Upper lobe of left lung (tissue), 4 donors: ENCODE data around the gene HEPN1.

ENCODE experiments used
- CTCF ChIP-seq, 6 experiments: fragments of 450-650 bp in 4 of 6; fragments of 200-600 bp in 2 of 6; sonication (generic) in 2 of 6; IDR thresholded peaks; one replicate each; pipeline ENCODE4 v1.5.1; 2016 to 2019; ENCODE audit warnings: antibody characterized with exemption in 6 of 6
- EP300 ChIP-seq, 4 donors: sonication (generic); formaldehyde crosslinking; IDR thresholded peaks; one replicate each; pipeline ENCODE4 v1.5.1; 2017; ENCODE audit warnings: antibody characterized with exemption in 4 of 4, control low read depth in 2 of 4
- POLR2A ChIP-seq, 4 donors: fragments of 450-650 bp; IDR thresholded peaks; one replicate each; pipeline ENCODE4 v1.5.1; 2016 to 2017; ENCODE audit warnings: antibody characterized with exemption in 4 of 4, mild to moderate bottlenecking in 2 of 4
- POLR2AphosphoS5 ChIP-seq, 2 donors: sonication (generic); formaldehyde crosslinking; IDR thresholded peaks; one replicate each; pipeline ENCODE4 v1.5.1; 2017; ENCODE audit warnings: antibody characterized with exemption in 2 of 2

- TF ChIP-seq CTCF (IDR thresholded peaks at IDR 0.05): no peak
- TF ChIP-seq EP300 (IDR thresholded peaks at IDR 0.05): no peak
- TF ChIP-seq POLR2AphosphoS5 (IDR thresholded peaks at IDR 0.05): no peak
- no peak for TF ChIP-seq POLR2A (IDR thresholded peaks at IDR 0.05)
These were observed 35.5 kb downstream of the HEPN1 start for GRCh38 chr11:124954590-124954955.
